ENCODE data around the gene KCNJ10. TPM values are rescaled to one million over a fixed set of nuclear protein-coding genes. Genes with fewer than 3 reads are reported as not detected.

The KCNJ10 gene
- total and polyA plus RNA-seq, 8 donors, result 0.19 to 1.1 (median 0.78) TPM; not detected in 5

- Histone ChIP-seq H3K4me3 (no peak overlapping the region), H3K36me3 (no peaks in the 10 kb centered on the region), H3K27me3 (no peaks in the 10 kb centered on the region), H3K4me1 (peaks cover 0 to 8% (median 0%) of the 10 kb centered on the region in 4 donors), H3K9me3 (no peaks in the 10 kb centered on the region), H3K27ac (no peak overlapping the region)
- no peak for DNase-seq
- 52 to 76% (median 63%) methylated on average over 2 of the region's 2 CpGs for WGBS, 5 donors
- intact Hi-C loops (cut with DNase I; ENCODE audit: low total_unique reads), result no loop called here
- no peak for TF ChIP-seq POLR2A (IDR thresholded peaks at IDR 0.05)
- TF ChIP-seq POLR2AphosphoS5 (IDR thresholded peaks at IDR 0.05), result no peak
- TF ChIP-seq, protein P1, sequence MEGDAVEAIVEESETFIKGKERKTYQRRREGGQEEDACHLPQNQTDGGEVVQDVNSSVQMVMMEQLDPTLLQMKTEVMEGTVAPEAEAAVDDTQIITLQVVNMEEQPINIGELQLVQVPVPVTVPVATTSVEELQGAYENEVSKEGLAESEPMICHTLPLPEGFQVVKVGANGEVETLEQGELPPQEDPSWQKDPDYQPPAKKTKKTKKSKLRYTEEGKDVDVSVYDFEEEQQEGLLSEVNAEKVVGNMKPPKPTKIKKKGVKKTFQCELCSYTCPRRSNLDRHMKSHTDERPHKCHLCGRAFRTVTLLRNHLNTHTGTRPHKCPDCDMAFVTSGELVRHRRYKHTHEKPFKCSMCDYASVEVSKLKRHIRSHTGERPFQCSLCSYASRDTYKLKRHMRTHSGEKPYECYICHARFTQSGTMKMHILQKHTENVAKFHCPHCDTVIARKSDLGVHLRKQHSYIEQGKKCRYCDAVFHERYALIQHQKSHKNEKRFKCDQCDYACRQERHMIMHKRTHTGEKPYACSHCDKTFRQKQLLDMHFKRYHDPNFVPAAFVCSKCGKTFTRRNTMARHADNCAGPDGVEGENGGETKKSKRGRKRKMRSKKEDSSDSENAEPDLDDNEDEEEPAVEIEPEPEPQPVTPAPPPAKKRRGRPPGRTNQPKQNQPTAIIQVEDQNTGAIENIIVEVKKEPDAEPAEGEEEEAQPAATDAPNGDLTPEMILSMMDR (IDR thresholded peaks at IDR 0.05), result no peak
- no peak for TF ChIP-seq EP300 (IDR thresholded peaks at IDR 0.05)
Observed at GRCh38 chr1:159994896-159995295, 75.1 kb downstream of the KCNJ10 start.

- Histone ChIP-seq H3K27ac (no peak overlapping the region), H3K9me3 (no peaks in the 10 kb centered on the region), H3K27me3 (no peaks in the 10 kb centered on the region), H3K4me1 (peaks cover 0 to 8% (median 0%) of the 10 kb centered on the region in 4 donors), H3K4me3 (no peak overlapping the region), H3K36me3 (no peaks in the 10 kb centered on the region)
- DNase-seq, result peak in 1 of 2 donors; percentile 38
- WGBS, 5 donors, result 33 to 83% (median 55%) methylated on average over 2 of the region's 2 CpGs
- TF ChIP-seq, protein P1 (IDR thresholded peaks at IDR 0.05), result no peak
- TF ChIP-seq EP300 (IDR thresholded peaks at IDR 0.05), result no peak
- no peak for TF ChIP-seq POLR2AphosphoS5 (IDR thresholded peaks at IDR 0.05)
- TF ChIP-seq POLR2A (IDR thresholded peaks at IDR 0.05), result no peak
- intact Hi-C loops (cut with DNase I; ENCODE audit: low total_unique reads), result no loop called here
Observed at GRCh38 chr1:159993911-159994310, 76.0 kb downstream of the KCNJ10 start.

GRCh38 chr1:159992161-159992560, 77.8 kb downstream of the KCNJ10 start:
- Histone ChIP-seq H3K27ac (peak overlapping the region in 1 of 5 donors; percentile 60), H3K9me3 (no peaks in the 10 kb centered on the region), H3K4me3 (no peak overlapping the region), H3K4me1 (peaks cover 0 to 8% (median 0%) of the 10 kb centered on the region in 4 donors), H3K27me3 (no peaks in the 10 kb centered on the region), H3K36me3 (no peaks in the 10 kb centered on the region)
- DNase-seq, result no peak
- intact Hi-C loops (cut with DNase I; ENCODE audit: low total_unique reads), result no loop called here
- TF ChIP-seq, protein P1 (IDR thresholded peaks at IDR 0.05), result no peak
- TF ChIP-seq POLR2AphosphoS5 (IDR thresholded peaks at IDR 0.05) (no peak), POLR2A (IDR thresholded peaks at IDR 0.05) (no peak), EP300 (IDR thresholded peaks at IDR 0.05) (no peak)
- 64 to 91% (median 80%) methylated on average over 1 of the region's 1 CpG for WGBS, 5 donors

DNA sequence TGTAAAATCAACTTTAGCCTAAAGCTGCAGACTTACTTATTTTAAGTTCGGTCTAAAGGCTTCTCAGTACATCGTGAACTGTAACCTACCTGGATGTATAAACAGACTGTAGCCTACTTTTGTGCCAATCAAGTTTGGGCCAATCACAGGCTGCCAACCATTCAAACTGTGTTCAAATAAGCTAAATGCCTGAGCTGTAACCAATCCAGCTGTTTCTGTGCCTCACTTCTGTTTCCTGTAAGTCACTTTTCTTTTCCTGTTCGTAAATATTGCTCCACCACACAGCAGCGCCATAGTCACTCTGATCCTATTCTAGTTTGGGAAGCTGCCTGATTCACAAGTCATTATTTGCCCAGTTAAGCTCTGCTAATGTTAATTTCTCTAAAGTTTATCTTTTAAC, 78.4 kb downstream of the KCNJ10 start:
- intact Hi-C loops (cut with DNase I; ENCODE audit: low total_unique reads), result no loop called here
- Histone ChIP-seq H3K4me1 (peaks cover 0 to 8% (median 0%) of the 10 kb centered on the region in 4 donors), H3K36me3 (no peaks in the 10 kb centered on the region), H3K27me3 (no peaks in the 10 kb centered on the region), H3K4me3 (no peak overlapping the region), H3K9me3 (no peaks in the 10 kb centered on the region), H3K27ac (peak overlapping the region in 1 of 5 donors; percentile 60)
- 29 to 43% (median 37%) methylated on average over 4 of the region's 4 CpGs for WGBS, 5 donors
- DNase-seq, result peak; percentile 23 to 30
- no peak for TF ChIP-seq POLR2A (IDR thresholded peaks at IDR 0.05)
- TF ChIP-seq, protein P1 (IDR thresholded peaks at IDR 0.05), result no peak
- no peak for TF ChIP-seq POLR2AphosphoS5 (IDR thresholded peaks at IDR 0.05)
- TF ChIP-seq EP300 (IDR thresholded peaks at IDR 0.05), result no peak
